Activated CD8-positive, alpha-beta memory T cell treated with anti-CD3 and anti-CD28 coated beads for 24 hours (primary cell): ENCODE results near the gene ACAP2.

Source experiments
- DNase-seq: peaks from one replicate; pipeline ENCODE4 v3.0.0-alpha.2; 2020

ACAP2 gene

DNA sequence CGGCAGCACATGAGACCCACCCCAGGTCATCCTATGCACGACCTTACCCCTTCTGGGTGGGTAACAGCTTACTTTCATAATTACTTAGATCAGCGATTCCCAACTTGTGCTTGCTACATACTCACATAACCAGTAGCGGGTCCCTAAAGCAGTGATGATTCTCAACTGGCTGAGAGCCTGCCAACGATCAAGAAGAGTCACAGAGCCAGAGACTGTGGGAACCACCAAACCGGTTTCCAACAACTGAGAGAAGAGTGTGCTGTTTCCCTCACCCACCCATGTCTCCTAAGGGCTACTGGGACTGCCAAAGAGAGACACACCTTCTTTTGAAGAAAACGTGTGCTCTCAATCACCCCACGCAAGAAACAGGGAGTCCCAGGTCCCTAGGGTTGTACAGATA lies 159.9 kb downstream of the ACAP2 start:
- DNase-seq = no peak

DNA sequence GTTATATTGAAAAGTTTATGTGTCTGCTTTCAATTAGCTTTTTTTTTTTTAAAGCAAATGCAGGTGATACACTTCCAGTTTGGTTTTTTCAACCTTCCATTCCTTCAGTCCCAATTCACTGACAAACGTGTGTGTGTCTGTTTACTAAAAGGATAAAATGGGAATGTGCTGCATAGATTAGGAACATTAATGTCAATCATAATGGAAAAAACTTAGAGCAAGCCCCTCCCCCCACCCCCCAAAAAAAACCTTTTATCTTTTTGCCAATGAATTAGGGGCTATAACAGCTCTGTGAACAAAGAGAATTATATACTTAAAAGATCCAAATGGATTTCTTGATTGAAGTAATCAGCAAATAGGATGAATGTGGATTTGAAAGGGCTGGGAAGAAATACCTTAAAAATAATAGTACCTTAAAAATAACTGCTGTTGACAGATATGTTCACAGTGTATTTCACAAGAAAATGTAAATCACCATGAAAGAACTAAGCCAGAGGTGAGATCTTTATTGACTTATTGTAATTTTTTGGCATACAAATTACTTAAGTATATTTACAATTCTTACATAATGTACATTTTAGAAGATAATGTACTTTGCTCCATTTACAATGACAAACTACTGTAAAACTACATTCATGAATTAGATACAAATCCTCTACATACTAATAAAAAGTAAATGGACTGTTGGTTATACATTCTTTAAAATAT lies 168.4 kb downstream of the ACAP2 start:
- DNase-seq = no peak

GRCh38 chr3:195271410-195272243 lies 171.2 kb downstream of the ACAP2 start:
- peak; percentile 97 for DNase-seq

DNA sequence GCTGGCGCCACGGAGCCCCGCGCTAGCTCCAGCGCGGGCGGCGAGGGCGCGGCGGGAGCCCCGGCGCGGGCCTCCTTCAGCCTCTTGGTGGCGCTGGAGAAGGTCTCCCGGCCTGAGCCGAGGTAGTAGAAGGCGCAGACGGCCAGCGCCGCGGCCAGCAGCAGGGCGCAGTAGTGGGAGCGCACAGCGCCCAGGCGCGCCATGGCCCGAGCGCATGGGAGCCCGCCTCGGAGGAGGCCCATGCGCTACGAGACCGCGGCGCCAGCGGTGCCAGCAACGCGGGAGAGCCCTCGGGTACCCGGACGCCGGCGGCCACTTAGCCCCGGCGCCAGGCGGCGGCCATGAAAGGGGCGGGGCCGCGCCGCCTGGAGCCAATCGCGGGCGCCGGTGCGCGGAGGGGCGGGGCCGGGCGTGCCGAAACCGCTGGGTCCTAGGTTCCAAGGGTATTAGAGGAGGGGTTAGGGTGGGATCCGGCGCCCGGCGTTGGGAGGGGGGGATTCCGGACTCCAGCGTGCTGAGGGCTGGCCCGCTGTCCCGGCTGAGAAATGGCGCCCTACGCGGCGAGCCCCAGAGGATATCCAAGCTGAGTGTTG lies 171.9 kb downstream of the ACAP2 start, which contains the start of gene XXYLT1:
Gene XXYLT1 (minus strand): TSS at position 343 of the 593 bp plus-strand sequence. CDS start 101 bp downstream, at position 242.
- DNase-seq = peak; percentile 97

- DNase-seq = no peak
Measured at GRCh38 chr3:195270079-195270816, 172.6 kb downstream of the ACAP2 start.

- no peak for DNase-seq
Measured at GRCh38 chr3:195269375-195270078, 173.3 kb downstream of the ACAP2 start.

GRCh38 chr3:195268576-195269309 lies 174.1 kb downstream of the ACAP2 start:
- no peak for DNase-seq

- DNase-seq = no peak
Measured at GRCh38 chr3:195267096-195267495, 175.7 kb downstream of the ACAP2 start.

- DNase-seq = no peak
Measured at GRCh38 chr3:195266428-195266827, 176.4 kb downstream of the ACAP2 start.

DNA sequence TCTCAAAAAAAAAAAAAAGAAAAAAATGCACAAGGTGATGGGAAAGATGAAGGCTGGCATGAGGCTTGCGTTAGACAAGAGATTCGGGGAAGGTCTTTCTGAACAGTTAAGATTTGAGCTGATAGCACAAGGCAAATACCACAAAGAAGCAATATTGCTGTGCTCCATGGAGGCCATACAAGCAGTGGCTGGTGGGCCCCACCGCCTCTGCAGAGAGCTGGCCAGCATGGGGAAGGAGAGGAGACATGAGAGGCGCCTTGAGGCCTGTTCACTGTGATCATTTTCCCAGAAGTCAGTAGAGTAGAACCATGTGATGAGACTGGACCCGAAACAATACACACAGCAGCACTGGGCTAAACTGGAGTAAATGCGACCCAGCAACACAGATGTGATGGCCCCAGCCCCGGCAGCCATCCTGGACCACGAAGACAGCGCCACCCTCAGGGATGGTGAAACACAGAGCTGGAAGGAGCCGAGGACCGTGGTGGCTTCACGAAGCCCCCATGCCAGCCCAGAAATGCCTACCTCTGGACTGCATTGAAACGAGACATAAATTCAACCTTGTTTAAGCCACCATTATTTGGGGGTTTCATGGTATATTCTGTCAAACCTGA lies 177.3 kb downstream of the ACAP2 start:
- DNase-seq = no peak

DNA sequence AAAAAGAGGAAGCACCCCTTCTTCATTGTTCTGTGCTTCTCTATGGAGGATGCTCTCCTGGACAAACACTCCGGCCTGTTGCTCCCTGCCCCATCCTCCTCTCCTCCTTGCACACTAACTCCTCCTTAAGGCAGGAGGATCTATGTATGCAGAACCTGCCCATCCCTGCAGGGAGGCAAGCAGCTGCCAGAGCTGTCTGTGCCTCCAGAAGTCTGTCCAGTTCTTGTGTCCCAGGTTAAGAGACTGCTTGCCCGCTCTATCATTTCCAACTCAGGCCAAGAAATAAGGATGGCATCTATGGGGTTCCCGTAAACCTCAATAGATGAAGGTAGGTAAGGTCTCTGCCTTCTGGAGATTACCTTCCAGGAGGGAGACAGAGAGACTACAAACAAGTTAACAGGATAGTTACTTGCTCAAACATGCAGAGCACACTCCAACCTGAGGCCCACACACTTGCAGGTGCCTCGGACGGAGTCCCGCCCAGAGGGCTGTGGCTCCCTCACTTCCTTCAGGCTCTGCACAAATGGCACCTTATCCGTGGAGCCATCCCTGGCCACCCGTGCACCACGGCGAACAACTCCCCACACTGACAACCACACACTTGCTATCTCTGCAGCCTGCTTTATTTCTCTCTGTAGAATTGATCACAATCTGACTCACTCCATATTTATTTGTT lies 178.8 kb downstream of the ACAP2 start:
- no peak for DNase-seq

GRCh38 chr3:195263193-195263924 lies 179.5 kb downstream of the ACAP2 start:
- no peak for DNase-seq

DNA sequence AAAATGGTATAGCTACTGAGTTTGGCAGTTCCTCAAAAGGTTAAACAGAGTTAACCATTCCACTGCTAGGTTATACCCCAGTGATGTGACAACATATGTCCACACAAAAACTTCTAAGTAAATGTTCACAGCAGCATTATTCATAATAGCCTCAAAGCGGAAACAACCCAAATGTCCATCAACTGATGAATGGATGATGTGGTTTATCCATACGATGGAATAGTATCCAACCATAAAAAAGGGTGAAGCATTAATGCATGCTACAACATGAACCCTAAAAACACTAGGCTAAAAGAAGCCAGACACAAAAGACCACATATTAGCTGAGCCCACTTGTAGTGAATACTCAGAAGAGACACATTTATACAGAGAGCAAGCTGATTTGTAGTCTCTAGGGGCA lies 180.9 kb downstream of the ACAP2 start:
- DNase-seq = no peak

- DNase-seq = no peak
Measured at GRCh38 chr3:195260280-195260905, 182.4 kb downstream of the ACAP2 start.

- DNase-seq = peak; percentile 96
Measured at GRCh38 chr3:195259475-195260279, 183.1 kb downstream of the ACAP2 start.

DNA sequence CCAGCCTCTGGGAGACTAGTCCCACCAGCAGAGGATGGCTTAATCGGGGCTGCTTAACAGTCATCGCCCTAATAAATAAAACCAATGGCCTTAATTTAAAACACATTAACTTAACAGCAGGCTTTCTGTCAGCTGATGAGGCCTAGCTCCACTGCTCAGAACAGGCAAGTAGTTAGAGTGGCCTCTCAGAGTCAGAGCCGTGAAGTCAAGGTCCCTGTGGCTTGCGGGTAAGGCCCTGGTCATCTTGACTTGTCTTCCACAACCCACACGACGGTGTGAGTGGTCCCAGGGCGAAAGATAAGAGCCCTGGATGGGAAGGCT lies 183.7 kb downstream of the ACAP2 start:
- no peak for DNase-seq

DNA sequence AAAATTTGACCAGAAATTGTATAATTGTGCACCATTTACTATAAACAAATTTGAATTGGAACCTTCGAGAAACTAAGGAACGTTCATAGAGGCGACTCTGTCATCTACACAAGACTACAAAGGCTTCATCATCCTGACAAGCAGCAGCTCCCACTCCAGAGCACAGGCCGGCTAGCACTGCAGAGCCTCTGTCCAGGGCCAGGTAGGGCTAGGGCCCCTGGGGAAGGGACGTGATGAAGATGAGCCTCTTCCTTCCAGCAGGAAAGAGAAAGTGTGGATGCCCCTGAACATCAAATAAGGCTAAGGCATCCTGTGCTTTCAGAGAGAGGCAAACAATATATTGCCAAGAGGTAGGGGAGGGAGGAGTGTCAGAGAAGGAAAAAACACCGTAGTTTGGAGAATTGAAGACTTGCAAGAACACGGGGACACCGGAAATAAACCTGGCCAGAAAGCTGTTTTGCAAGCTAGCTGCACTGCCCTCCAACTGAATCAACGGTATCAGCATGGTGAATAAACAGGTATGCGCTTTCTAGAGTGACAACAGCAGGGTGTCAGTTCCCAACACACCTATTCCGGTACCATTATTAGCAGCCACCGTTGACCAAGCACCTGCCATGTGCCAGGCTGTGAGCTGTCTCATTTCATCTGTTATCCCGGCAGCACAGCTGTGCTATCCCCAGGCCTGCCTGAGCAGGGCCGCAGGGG lies 184.2 kb downstream of the ACAP2 start:
- peak; percentile 56 for DNase-seq
